ENCODE data around the gene B4GALNT4. TPM values are rescaled to one million over a fixed set of nuclear protein-coding genes. Genes with fewer than 3 reads are reported as not detected.

B4GALNT4 gene
- total and polyA plus RNA-seq, 2 of the 13 experiments (the other 11 are each of a cell fraction or from before 2014, with no cell fraction given), result 30.5 to 50.1 TPM

GRCh38 chr11:409600-410483 is 40.5 kb downstream of the B4GALNT4 start (continued):
- TF ChIP-seq ZNF34 (CRISPR knock-in tag; IDR thresholded peaks at IDR 0.05; ENCODE audit: borderline replicate concordance) (no peak), SOX5 (CRISPR knock-in tag; IDR thresholded peaks at IDR 0.05; ENCODE audit: borderline replicate concordance) (no peak), ATF7 (IDR thresholded peaks at IDR 0.05) (no peak), ATF7 (CRISPR knock-in tag; IDR thresholded peaks at IDR 0.05) (0 out of 2 replicates have a peak, but pooled peaks have one; percentile 39), ZSCAN5A (CRISPR knock-in tag; IDR thresholded peaks at IDR 0.05; ENCODE audit: borderline replicate concordance) (no peak; the same call in 1 of the 2 replicates), THAP8 (CRISPR knock-in tag; IDR thresholded peaks at IDR 0.05; ENCODE audit: borderline replicate concordance) (no peak), SSRP1 (CRISPR knock-in tag; IDR thresholded peaks at IDR 0.05) (no peak), ZUFSP (CRISPR knock-in tag; IDR thresholded peaks at IDR 0.05; ENCODE audit: borderline replicate concordance) (no peak), TFAP4 (IDR thresholded peaks at IDR 0.05; ENCODE audit: borderline replicate concordance, low read depth) (peak; percentile 96), ZNF775 (CRISPR knock-in tag; IDR thresholded peaks at IDR 0.05; ENCODE audit: borderline replicate concordance) (no peak), YY1 (IDR thresholded peaks at IDR 0.05; ENCODE audit: insufficient read depth, insufficient replicate concordance, low read depth, low read length) (no peak), MIER3 (CRISPR knock-in tag; IDR thresholded peaks at IDR 0.05; ENCODE audit: borderline replicate concordance) (no peak), DNMT3B (CRISPR knock-in tag; conservative IDR thresholded peaks at IDR 0.05) (no peak), ZNF567 (CRISPR knock-in tag; IDR thresholded peaks at IDR 0.05; ENCODE audit: borderline replicate concordance) (no peak), MIER2 (CRISPR knock-in tag; IDR thresholded peaks at IDR 0.05) (no peak), ASH2L (IDR thresholded peaks at IDR 0.05; ENCODE audit: insufficient read length, low read depth, low read length) (no peak), HMGXB4 (CRISPR knock-in tag; IDR thresholded peaks at IDR 0.05; ENCODE audit: borderline replicate concordance in 1 of 2, low read depth in 1 of 2) (peak; percentile 44 to 62; a peak in 1 of 4 replicates), FUBP1 (CRISPR knock-in tag; IDR thresholded peaks at IDR 0.05; ENCODE audit: borderline replicate concordance) (no peak), ZNF256 (CRISPR knock-in tag; conservative IDR thresholded peaks at IDR 0.05) (no peak), NR3C1 (CRISPR knock-in tag; IDR thresholded peaks at IDR 0.05) (no peak)
